ENCODE data around the gene PHACTR2.
A peak's percentile ranks its signal among the peaks of the same experiment; 100 is the strongest.
"Not testable (repeated sequence)": the region's sequence is repeated elsewhere in the genome, so short reads cannot be mapped to it uniquely, and the experiment has no call there.

Gene PHACTR2

GRCh38 chr6:143677891-143678791 is at the start of gene PHACTR2:
TSS of gene PHACTR2 (plus strand) at chr6:143677965. CDS start at chr6:143678164, 199 bp downstream.
- DNase-seq (ENCODE audit: low spot score): peak; percentile 33

- no peak for DNase-seq (ENCODE audit: low spot score)
These were observed 48.4 kb upstream of the PHACTR2 start for GRCh38 chr6:143629104-143630080.

- not testable (repeated sequence) for DNase-seq (ENCODE audit: low spot score)
These were observed 46.6 kb upstream of the PHACTR2 start for GRCh38 chr6:143631196-143631595.

- DNase-seq (ENCODE audit: low spot score): no peak
These were observed 44.9 kb upstream of the PHACTR2 start for GRCh38 chr6:143632894-143633293.

- peak; percentile 5 for DNase-seq (ENCODE audit: low spot score)
These were observed 43.3 kb upstream of the PHACTR2 start for GRCh38 chr6:143634486-143634885.

GRCh38 chr6:143637691-143638090 is 40.1 kb upstream of the PHACTR2 start:
- no peak for DNase-seq (ENCODE audit: low spot score)

- DNase-seq (ENCODE audit: low spot score): no peak
These were observed 35.4 kb upstream of the PHACTR2 start for GRCh38 chr6:143642403-143642802.

GRCh38 chr6:143647191-143647590 is 30.6 kb upstream of the PHACTR2 start:
- DNase-seq (ENCODE audit: low spot score): no peak

GRCh38 chr6:143647732-143648131 is 30.0 kb upstream of the PHACTR2 start:
- no peak for DNase-seq (ENCODE audit: low spot score)

GRCh38 chr6:143649319-143649718 is 28.4 kb upstream of the PHACTR2 start:
- not testable (repeated sequence) for DNase-seq (ENCODE audit: low spot score)

GRCh38 chr6:143651328-143651727 is 26.4 kb upstream of the PHACTR2 start:
- DNase-seq (ENCODE audit: low spot score): not testable (repeated sequence)

GRCh38 chr6:143652841-143653331 is 24.9 kb upstream of the PHACTR2 start:
- DNase-seq (ENCODE audit: low spot score): no peak

- no peak for DNase-seq (ENCODE audit: low spot score)
These were observed 22.2 kb upstream of the PHACTR2 start for GRCh38 chr6:143655541-143655940.

GRCh38 chr6:143656026-143656425 is 21.7 kb upstream of the PHACTR2 start:
- DNase-seq (ENCODE audit: low spot score): no peak

GRCh38 chr6:143657809-143658208 is 20.0 kb upstream of the PHACTR2 start:
- no peak for DNase-seq (ENCODE audit: low spot score)

- DNase-seq (ENCODE audit: low spot score): not testable (repeated sequence)
These were observed 17.6 kb upstream of the PHACTR2 start for GRCh38 chr6:143660170-143660569.

GRCh38 chr6:143664171-143664570 is 13.6 kb upstream of the PHACTR2 start:
- DNase-seq (ENCODE audit: low spot score): no peak

GRCh38 chr6:143666007-143666406 is 11.8 kb upstream of the PHACTR2 start:
- not testable (repeated sequence) for DNase-seq (ENCODE audit: low spot score)

GRCh38 chr6:143669483-143669882 is 8.3 kb upstream of the PHACTR2 start:
- not testable (repeated sequence) for DNase-seq (ENCODE audit: low spot score)

GRCh38 chr6:143673669-143674068 is 4.1 kb upstream of the PHACTR2 start:
- no peak for DNase-seq (ENCODE audit: low spot score)

- DNase-seq (ENCODE audit: low spot score): no peak
These were observed 3.0 kb upstream of the PHACTR2 start for GRCh38 chr6:143674483-143675381.
